ENCODE measurements around the gene TMEM45B.

DNA sequence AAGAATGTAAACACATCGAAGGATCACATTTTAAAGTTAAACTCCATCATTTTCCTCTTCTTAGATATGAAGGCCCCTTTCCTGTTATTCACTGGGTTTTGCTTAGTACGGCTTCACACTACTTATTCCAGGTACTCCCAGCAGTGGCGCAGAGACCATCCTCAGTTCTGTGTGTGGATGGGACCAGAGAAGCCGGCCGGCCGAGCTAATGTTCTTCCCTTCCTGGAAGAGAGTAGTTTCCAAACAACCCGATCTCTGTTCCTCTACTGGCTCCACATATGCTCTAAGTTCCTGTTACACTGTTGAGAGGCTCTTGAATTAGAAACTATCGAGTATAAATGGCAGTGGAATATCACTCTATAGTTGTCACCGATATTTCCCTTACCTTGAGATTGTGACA lies 80.4 kb downstream of the TMEM45B start:
- TF ChIP-seq SUZ12 (IDR thresholded peaks at IDR 0.05) = no peak
- no peak for TF ChIP-seq SP1 (IDR thresholded peaks at IDR 0.05)
